HUES64 (cell line): ENCODE data around the gene EXOC6B.
"Not testable (repeated sequence)": the region's sequence is repeated elsewhere in the genome, so short reads cannot be mapped to it uniquely, and the experiment has no call there.

Experiments
- H3K27ac ChIP-seq: 2 replicates; pipeline ENCODE4 v1.7.0; 2013; ENCODE audit warnings: low read depth, low read length, inconsistent platforms
- H3K27me3 ChIP-seq: 2 replicates; pipeline ENCODE4 v1.6.1; 2013; ENCODE audit warnings: mild to moderate bottlenecking, low read length; ENCODE audit not compliant: insufficient read depth
- H3K36me3 ChIP-seq: 2 replicates; pipeline ENCODE4 v1.6.1; 2013; ENCODE audit warnings: mild to moderate bottlenecking, low read length; ENCODE audit not compliant: insufficient read depth
- H3K4me1 ChIP-seq: 2 replicates; pipeline ENCODE4 v1.6.1; 2013; ENCODE audit warnings: mild to moderate bottlenecking, low read length, moderate library complexity; ENCODE audit not compliant: insufficient read depth
- H3K4me3 ChIP-seq: 2 replicates; pipeline ENCODE4 v1.5.1; 2013; ENCODE audit warnings: mild to moderate bottlenecking, low read length, moderate library complexity
- H3K9ac ChIP-seq: 2 replicates; pipeline ENCODE4 v1.6.1; 2013; ENCODE audit warnings: mild to moderate bottlenecking, low read depth, low read length
- H3K9me3 ChIP-seq: 2 replicates; pipeline ENCODE4 v1.6.1; 2013; ENCODE audit warnings: low read depth, low read length; ENCODE audit not compliant: insufficient read depth
- WGBS: fragments of 150-250, 120-280 bp; methylation state at CpG from one replicate; pipeline ENCODE4 v1.1.7; 2013; ENCODE audit warnings: missing lambda C conversion rate; 5-methylcytosine and 5-hydroxymethylcytosine counted together

EXOC6B gene

GRCh38 chr2:72543497-72544216 is 282.2 kb downstream of the EXOC6B start:
- no peak overlapping the region for H3K4me3 ChIP-seq
- H3K27me3 ChIP-seq: no peaks in the 10 kb centered on the region
- H3K36me3 ChIP-seq: no peaks in the 10 kb centered on the region
- H3K4me1 ChIP-seq: peaks cover 9% of the 10 kb centered on the region
- H3K9me3 ChIP-seq: peaks cover 3% of the 10 kb centered on the region; the same call in 1 of the 2 replicates
- WGBS: 98% methylated on average over 3 of the region's 3 CpGs
- H3K27ac ChIP-seq: no peak overlapping the region
- no peak overlapping the region for H3K9ac ChIP-seq

- Histone ChIP-seq H3K9me3 (peaks cover 3% of the 10 kb centered on the region; the same call in 1 of the 2 replicates), H3K4me1 (peaks cover 34% of the 10 kb centered on the region), H3K4me3 (no peak overlapping the region), H3K36me3 (no peaks in the 10 kb centered on the region), H3K27me3 (no peaks in the 10 kb centered on the region), H3K27ac (no peak overlapping the region), H3K9ac (no peak overlapping the region)
- WGBS: 40% methylated on average over 2 of the region's 2 CpGs
Measured at GRCh38 chr2:72539071-72539552, 286.7 kb downstream of the EXOC6B start.

GRCh38 chr2:72538486-72538885 is 287.3 kb downstream of the EXOC6B start:
- Histone ChIP-seq H3K9me3 (peaks cover 3% of the 10 kb centered on the region; the same call in 1 of the 2 replicates), H3K27ac (no peak overlapping the region), H3K36me3 (no peaks in the 10 kb centered on the region), H3K27me3 (no peaks in the 10 kb centered on the region), H3K9ac (no peak overlapping the region), H3K4me1 (peaks cover 36% of the 10 kb centered on the region), H3K4me3 (no peak overlapping the region)
- 100% methylated on average over 1 of the region's 2 CpGs for WGBS

DNA sequence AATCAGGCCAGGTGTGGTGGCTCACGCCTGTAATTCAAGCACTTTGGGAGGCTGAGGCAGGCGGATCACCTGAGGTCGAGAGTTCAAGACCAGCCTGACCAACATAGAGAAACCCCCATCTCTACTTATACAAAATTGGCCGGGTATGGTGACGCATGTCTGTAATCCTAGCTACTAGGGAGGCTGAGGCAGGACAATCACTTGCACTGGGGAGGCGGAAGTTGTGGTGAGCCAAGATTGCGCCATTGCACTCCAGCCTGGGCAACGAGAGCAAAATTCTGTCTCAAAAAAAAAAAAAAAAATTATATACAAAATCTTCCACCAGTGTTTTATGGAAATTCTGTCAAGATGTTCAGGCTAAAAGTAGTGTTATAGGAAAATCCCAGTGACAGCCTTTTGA is 290.2 kb downstream of the EXOC6B start:
- H3K9me3 ChIP-seq, H3K36me3 ChIP-seq, H3K4me3 ChIP-seq, H3K9ac ChIP-seq, H3K27me3 ChIP-seq: not testable (repeated sequence)
- Histone ChIP-seq H3K27ac (peak overlapping the region; percentile 20; the same call in 1 of the 2 replicates), H3K4me1 (peaks cover 36% of the 10 kb centered on the region)
- WGBS: 93% methylated on average over 7 of the region's 8 CpGs

DNA sequence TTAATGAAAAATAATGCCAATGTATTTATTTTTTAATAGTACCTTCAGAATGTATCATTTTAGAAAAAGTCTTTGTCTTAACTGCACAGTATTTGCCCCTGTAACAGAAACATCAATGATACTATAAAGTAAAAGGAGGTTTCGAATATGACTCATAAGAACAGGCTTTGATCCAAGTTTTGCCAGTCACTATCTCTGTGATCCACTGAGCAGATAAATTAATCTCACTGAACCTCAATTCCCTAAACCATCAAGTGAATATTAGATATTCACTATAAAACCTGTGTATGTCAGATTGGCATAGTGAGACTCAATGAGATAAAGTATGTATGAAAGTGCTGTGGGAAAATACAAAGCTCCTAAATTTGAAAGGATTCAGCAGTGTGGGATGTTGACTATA is 292.1 kb downstream of the EXOC6B start:
- Histone ChIP-seq H3K27me3 (no peaks in the 10 kb centered on the region), H3K9me3 (no peaks in the 10 kb centered on the region), H3K36me3 (no peaks in the 10 kb centered on the region), H3K27ac (no peak overlapping the region), H3K4me3 (no peak overlapping the region), H3K9ac (no peak overlapping the region), H3K4me1 (peaks cover 27% of the 10 kb centered on the region)
- 100% methylated on average over 1 of the region's 1 CpG for whole genome bisulfite sequencing

- H3K9me3 ChIP-seq: no peaks in the 10 kb centered on the region
- H3K4me1 ChIP-seq: no peaks in the 10 kb centered on the region
- no peaks in the 10 kb centered on the region for H3K27me3 ChIP-seq
- no peaks in the 10 kb centered on the region for H3K36me3 ChIP-seq
- no CpG with 5 or more reads among the region's 1 CpG for WGBS
- no peak overlapping the region for H3K4me3 ChIP-seq
- H3K9ac ChIP-seq: no peak overlapping the region
- H3K27ac ChIP-seq: no peak overlapping the region
Measured at GRCh38 chr2:72527424-72527823, 298.4 kb downstream of the EXOC6B start.

DNA sequence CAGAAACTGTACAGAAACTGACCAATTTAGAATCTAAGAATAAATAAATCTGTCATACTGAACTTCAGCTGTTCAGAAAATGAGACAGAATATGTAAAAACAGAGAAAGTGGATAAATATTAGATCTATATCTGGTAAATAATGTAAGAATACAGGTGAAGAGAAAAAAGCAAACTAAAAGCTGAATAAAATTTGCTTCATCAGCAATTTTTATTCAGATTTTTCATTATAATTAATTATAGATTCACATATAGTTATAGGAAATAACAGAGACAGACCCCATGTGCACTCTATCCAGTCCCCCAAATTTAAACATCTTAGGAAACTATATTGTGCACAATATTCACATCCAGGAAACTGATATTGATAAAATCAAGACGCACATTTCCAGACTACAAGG is 299.2 kb downstream of the EXOC6B start:
- no peak overlapping the region for H3K27ac ChIP-seq

GRCh38 chr2:72524071-72524470 is 301.8 kb downstream of the EXOC6B start:
- WGBS: 97% methylated on average over 2 of the region's 2 CpGs

More for the DNA sequence above, 299.2 kb downstream of the EXOC6B start:
- 94% methylated on average over 1 of the region's 1 CpG for WGBS
- H3K9ac ChIP-seq: no peak overlapping the region
- no peaks in the 10 kb centered on the region for H3K4me1 ChIP-seq
- no peaks in the 10 kb centered on the region for H3K36me3 ChIP-seq
- no peak overlapping the region for H3K4me3 ChIP-seq
- no peaks in the 10 kb centered on the region for H3K9me3 ChIP-seq
- no peaks in the 10 kb centered on the region for H3K27me3 ChIP-seq

GRCh38 chr2:72515696-72516095 is 310.1 kb downstream of the EXOC6B start:
- WGBS: 78% methylated on average over 3 of the region's 3 CpGs
- no peak overlapping the region for H3K27ac ChIP-seq
- no peak overlapping the region for H3K4me3 ChIP-seq
- no peak overlapping the region for H3K9ac ChIP-seq
- H3K27me3 ChIP-seq: no peaks in the 10 kb centered on the region
- no peaks in the 10 kb centered on the region for H3K9me3 ChIP-seq
- H3K36me3 ChIP-seq: no peaks in the 10 kb centered on the region
- H3K4me1 ChIP-seq: peaks cover 16% of the 10 kb centered on the region

More at GRCh38 chr2:72524071-72524470, 301.8 kb downstream of the EXOC6B start:
- no peaks in the 10 kb centered on the region for H3K27me3 ChIP-seq
- no peaks in the 10 kb centered on the region for H3K4me1 ChIP-seq
- H3K9ac ChIP-seq: no peak overlapping the region
- no peak overlapping the region for H3K27ac ChIP-seq
- no peaks in the 10 kb centered on the region for H3K36me3 ChIP-seq
- no peak overlapping the region for H3K4me3 ChIP-seq
- no peaks in the 10 kb centered on the region for H3K9me3 ChIP-seq

- Histone ChIP-seq H3K4me1 (peaks cover 10% of the 10 kb centered on the region), H3K9me3 (no peaks in the 10 kb centered on the region), H3K27me3 (no peaks in the 10 kb centered on the region), H3K27ac (no peak overlapping the region), H3K9ac (no peak overlapping the region), H3K36me3 (no peaks in the 10 kb centered on the region), H3K4me3 (no peak overlapping the region)
- WGBS: 97% methylated on average over 3 of the region's 3 CpGs
Measured at GRCh38 chr2:72513011-72513410, 312.8 kb downstream of the EXOC6B start.

DNA sequence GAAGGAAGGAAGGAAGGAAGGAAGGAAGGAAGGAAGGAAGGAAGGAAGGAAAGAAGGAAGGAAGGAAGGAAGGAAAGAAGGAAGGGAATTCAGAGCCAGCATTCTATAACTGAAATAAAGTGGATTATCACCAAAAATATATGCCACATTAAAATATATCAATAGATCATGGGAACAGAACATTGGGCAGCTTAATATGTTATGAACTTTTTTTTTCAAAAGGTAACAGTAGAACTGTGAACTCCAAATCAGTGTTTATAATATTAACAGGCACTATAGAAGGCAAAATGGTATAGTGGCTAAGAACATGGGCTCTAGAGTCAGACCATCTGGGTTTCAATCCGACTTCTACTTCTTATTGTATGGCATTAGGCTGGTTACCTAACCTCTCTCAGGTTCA is 313.5 kb downstream of the EXOC6B start:
- Histone ChIP-seq H3K36me3 (no peaks in the 10 kb centered on the region), H3K4me1 (peaks cover 10% of the 10 kb centered on the region), H3K9me3 (no peaks in the 10 kb centered on the region), H3K27ac (no peak overlapping the region), H3K27me3 (no peaks in the 10 kb centered on the region), H3K4me3 (no peak overlapping the region), H3K9ac (no peak overlapping the region)
- 80% methylated on average over 1 of the region's 1 CpG for WGBS
